ENCODE data around the gene IVD.

DNA sequence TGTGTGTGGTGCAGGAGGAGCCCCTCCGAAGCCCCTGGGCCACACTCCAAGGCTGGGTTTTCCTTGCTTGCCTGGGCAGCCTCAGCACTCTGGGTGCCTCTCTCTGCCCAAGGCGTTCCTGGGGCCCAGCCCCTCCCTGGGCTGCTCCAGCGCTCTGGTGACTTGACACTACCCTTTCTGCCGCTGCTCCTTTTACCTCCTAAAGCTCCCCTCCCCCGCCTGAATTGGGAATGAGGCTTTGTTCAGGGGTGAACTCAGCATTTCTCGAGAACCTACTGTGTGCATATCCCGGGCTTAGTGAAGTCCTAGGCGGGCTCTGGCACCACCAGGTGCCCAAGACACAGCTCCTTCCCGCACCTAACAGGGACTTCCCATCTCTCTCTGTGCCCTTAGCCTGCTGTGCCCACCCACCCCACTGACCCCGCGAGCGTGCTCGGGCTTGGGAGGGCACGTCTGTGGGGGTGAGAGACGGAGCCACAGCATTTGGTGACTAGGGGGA is 33.9 kb downstream of the IVD start:
- TF ChIP-seq, protein P1, sequence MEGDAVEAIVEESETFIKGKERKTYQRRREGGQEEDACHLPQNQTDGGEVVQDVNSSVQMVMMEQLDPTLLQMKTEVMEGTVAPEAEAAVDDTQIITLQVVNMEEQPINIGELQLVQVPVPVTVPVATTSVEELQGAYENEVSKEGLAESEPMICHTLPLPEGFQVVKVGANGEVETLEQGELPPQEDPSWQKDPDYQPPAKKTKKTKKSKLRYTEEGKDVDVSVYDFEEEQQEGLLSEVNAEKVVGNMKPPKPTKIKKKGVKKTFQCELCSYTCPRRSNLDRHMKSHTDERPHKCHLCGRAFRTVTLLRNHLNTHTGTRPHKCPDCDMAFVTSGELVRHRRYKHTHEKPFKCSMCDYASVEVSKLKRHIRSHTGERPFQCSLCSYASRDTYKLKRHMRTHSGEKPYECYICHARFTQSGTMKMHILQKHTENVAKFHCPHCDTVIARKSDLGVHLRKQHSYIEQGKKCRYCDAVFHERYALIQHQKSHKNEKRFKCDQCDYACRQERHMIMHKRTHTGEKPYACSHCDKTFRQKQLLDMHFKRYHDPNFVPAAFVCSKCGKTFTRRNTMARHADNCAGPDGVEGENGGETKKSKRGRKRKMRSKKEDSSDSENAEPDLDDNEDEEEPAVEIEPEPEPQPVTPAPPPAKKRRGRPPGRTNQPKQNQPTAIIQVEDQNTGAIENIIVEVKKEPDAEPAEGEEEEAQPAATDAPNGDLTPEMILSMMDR (IDR thresholded peaks at IDR 0.05): no peak
- no peak for TF ChIP-seq POLR2A (IDR thresholded peaks at IDR 0.05)
